NCI-H1694 treated with DMSO at 0.1 percent for 48 hours (cell line): ENCODE measurements around the gene TFPI2.

Experiments
- DNase-seq: peaks from one replicate; lab custom pipeline; 2025; lab: John Stamatoyannopoulos, UW

Gene TFPI2

DNA sequence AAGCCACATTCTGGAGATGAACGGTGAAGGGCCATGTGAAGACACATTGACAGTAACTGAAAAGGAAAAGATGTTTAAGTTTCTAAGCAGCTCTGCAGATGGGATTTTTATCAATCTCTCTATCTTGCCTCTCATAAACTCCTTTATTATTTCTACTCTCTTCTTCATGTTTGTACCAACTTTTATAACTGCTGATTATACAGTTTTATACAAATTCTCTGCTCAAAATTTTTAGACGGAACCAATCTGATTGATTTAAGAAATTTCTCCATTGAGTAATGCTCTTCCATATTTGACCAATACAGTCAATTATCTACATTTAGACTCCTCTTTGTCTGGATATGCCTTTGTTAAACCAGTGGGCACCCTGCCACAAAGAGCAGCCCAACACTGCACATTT is 31.7 kb downstream of the TFPI2 start:
- no peak for DNase-seq

- DNase-seq = no peak
Observed at GRCh38 chr7:93856323-93856722, 34.2 kb downstream of the TFPI2 start.

- DNase-seq = no peak
Observed at GRCh38 chr7:93855797-93856196, 34.8 kb downstream of the TFPI2 start.

GRCh38 chr7:93854480-93854879 is 36.1 kb downstream of the TFPI2 start:
- DNase-seq = no peak

GRCh38 chr7:93851536-93851935 is 39.0 kb downstream of the TFPI2 start:
- no peak for DNase-seq

DNA sequence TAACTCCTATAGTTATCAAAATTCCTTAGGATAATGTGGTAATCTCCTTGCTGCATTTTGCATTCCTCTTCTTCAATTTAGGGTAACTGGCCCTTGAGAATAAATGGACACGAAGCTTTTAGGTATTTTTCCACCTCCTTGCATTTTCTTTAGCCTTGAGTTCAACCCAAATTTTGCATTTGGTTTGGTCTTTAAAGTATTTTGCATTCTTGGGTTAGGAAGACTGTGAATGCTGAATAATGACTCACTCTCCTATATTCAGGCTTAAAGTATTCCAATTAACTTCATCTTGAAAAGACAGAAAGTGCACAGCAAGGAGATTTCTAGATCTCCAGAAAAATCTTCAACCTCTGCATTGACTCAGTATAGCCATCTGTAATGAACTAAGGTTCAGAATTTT is 47.3 kb downstream of the TFPI2 start:
- DNase-seq = no peak

- no peak for DNase-seq
Observed at GRCh38 chr7:93838966-93839365, 51.6 kb downstream of the TFPI2 start.

DNA sequence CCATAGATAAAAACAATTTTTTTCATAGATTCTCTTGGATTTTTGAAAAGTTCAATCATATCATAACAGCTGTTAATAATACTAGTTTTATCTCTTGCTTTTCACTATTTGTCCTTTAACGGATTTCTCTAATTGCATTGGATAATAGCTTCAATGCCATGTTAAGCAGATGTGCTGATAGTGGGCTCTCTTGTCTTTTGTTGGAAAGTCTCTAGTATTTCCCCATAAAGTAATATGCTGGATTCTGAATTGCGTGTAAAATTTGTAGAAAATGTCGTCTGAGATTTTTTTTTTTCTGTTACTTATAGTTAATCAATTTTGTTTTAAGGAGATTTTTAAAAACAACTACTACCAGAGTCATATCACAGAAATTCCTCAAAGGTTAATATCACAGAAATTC is 53.3 kb downstream of the TFPI2 start:
- no peak for DNase-seq

DNA sequence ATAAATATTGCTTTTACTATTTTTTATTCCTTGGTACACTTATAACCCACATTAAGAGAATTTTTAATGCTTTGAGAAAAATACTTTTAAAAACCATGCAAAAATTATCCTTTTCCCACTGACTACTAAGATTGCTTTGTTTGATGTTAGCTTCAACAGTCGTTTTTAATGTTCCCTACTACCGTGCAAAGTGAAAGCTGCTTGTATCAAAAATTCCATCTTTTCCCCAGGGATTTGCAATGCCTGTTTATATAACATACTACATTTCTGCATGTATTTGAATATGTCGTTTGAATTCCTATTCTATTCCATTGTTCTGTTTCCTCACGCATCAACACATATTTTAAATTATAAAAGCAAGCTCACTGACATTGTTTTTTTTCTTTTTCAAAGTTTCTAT is 54.4 kb downstream of the TFPI2 start:
- DNase-seq = no peak

DNA sequence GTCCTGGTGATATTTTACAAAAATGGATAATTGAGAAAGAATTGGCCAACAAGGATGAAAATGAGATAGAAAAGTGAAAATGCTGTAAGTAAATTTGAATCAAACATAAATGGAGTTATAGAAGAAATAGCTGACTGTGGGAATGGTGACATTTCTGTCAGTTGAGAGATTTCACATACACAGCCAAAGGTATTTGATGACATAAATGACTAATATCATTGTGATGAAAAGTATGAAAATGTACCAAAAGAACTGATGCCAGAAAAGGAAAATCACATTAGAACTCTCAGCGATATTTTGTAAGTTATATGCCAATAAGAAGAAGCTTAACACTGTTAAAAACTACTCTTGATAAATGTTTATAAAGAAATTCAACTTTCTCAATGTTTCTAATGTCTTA is 54.9 kb downstream of the TFPI2 start:
- DNase-seq = no peak
